KMS-11 (cell line): ENCODE measurements around the gene PARPBP.
"Not testable (repeated sequence)": the region's sequence is repeated elsewhere in the genome, so short reads cannot be mapped to it uniquely, and the experiment has no call there.

Source experiments
- H2AFZ ChIP-seq: fragments of 200-600 bp; sonication (generic); 2 replicates; pipeline ENCODE4 v1.6.1; 2016; ENCODE audit warnings: antibody characterized with exemption, mixed run types, low read depth
- H3K27ac ChIP-seq: fragments of 200-600 bp; sonication (generic); 2 replicates; pipeline ENCODE4 v1.6.1; 2016; ENCODE audit warnings: mild to moderate bottlenecking, mixed run types
- H3K27me3 ChIP-seq: fragments of 200-600 bp; sonication (generic); 2 replicates; pipeline ENCODE4 v1.6.1; 2017; ENCODE audit warnings: mild to moderate bottlenecking, low read depth, mixed run types, moderate library complexity; ENCODE audit not compliant: insufficient read depth
- H3K36me3 ChIP-seq: fragments of 200-600 bp; sonication (generic); 2 replicates; pipeline ENCODE4 v1.6.1; 2017; ENCODE audit warnings: mild to moderate bottlenecking, mixed run types; ENCODE audit not compliant: insufficient read depth
- H3K4me1 ChIP-seq: fragments of 200-600 bp; sonication (generic); 2 replicates; pipeline ENCODE4 v1.6.1; 2016; ENCODE audit warnings: mild to moderate bottlenecking, low read depth, mixed run types; ENCODE audit not compliant: poor library complexity, severe bottlenecking
- H3K4me2 ChIP-seq: fragments of 200-600 bp; sonication (generic); 2 replicates; pipeline ENCODE4 v1.7.0; 2016; ENCODE audit warnings: mild to moderate bottlenecking, mixed run types
- H3K4me3 ChIP-seq: fragments of 200-600 bp; sonication (generic); IDR thresholded peaks from 2 replicates; pipeline ENCODE4 v1.6.1; 2017; ENCODE audit warnings: low read depth, low read length, mixed read lengths; ENCODE audit not compliant: insufficient read depth
- H3K79me2 ChIP-seq: fragments of 200-600 bp; sonication (generic); 2 replicates; pipeline ENCODE4 v1.6.1; 2016; ENCODE audit warnings: low read depth, mixed run types; ENCODE audit not compliant: insufficient read depth
- H3K9ac ChIP-seq: fragments of 200-600 bp; sonication (generic); 2 replicates; pipeline ENCODE4 v1.6.1; 2016; ENCODE audit warnings: mild to moderate bottlenecking, mixed run types
- H4K20me1 ChIP-seq: fragments of 200-600 bp; sonication (generic); 2 replicates; pipeline ENCODE4 v1.6.1; 2016; ENCODE audit warnings: mild to moderate bottlenecking, mixed run types; ENCODE audit not compliant: insufficient read depth
- TF ChIP-seq, protein P1 (sequence below): fragments of 200-600 bp; sonication (generic); conservative IDR thresholded peaks from 2 replicates; pipeline ENCODE4 v1.6.1; 2017; ENCODE audit warnings: low read depth, mild to moderate bottlenecking, antibody characterized with exemption, low read length, moderate library complexity, mixed read lengths

PARPBP gene

DNA sequence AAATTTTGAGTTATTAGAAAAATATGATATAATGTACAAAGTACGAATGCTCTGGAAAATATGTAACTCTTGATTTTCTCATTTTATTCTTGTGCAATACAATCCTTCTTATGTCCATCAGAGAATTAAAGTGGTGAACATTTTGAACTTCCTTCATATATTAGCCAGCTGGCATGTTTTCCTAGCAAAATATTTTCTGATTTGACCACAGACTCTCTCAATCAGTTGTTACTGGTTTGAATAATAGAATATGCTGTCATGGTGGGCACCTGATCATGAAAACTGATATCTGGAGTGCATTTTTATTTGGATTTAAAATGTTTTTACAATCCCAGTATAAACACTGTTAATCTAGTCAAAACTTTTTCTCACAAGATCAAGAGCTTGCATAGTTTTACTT lies 24.2 kb downstream of the PARPBP start:
- H3K79me2 ChIP-seq = no peaks in the 10 kb centered on the region
- no peaks in the 10 kb centered on the region for H3K27me3 ChIP-seq
- H3K4me3 ChIP-seq = no peak overlapping the region
- H3K4me1 ChIP-seq = peaks cover 4% of the 10 kb centered on the region
- no peak overlapping the region for H2AFZ ChIP-seq
- no peaks in the 10 kb centered on the region for H3K36me3 ChIP-seq
- no peak overlapping the region for H3K4me2 ChIP-seq
- no peaks in the 10 kb centered on the region for H4K20me1 ChIP-seq
- H3K9ac ChIP-seq = no peak overlapping the region
- H3K27ac ChIP-seq = no peak overlapping the region
- TF ChIP-seq, protein P1, sequence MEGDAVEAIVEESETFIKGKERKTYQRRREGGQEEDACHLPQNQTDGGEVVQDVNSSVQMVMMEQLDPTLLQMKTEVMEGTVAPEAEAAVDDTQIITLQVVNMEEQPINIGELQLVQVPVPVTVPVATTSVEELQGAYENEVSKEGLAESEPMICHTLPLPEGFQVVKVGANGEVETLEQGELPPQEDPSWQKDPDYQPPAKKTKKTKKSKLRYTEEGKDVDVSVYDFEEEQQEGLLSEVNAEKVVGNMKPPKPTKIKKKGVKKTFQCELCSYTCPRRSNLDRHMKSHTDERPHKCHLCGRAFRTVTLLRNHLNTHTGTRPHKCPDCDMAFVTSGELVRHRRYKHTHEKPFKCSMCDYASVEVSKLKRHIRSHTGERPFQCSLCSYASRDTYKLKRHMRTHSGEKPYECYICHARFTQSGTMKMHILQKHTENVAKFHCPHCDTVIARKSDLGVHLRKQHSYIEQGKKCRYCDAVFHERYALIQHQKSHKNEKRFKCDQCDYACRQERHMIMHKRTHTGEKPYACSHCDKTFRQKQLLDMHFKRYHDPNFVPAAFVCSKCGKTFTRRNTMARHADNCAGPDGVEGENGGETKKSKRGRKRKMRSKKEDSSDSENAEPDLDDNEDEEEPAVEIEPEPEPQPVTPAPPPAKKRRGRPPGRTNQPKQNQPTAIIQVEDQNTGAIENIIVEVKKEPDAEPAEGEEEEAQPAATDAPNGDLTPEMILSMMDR = no peak

DNA sequence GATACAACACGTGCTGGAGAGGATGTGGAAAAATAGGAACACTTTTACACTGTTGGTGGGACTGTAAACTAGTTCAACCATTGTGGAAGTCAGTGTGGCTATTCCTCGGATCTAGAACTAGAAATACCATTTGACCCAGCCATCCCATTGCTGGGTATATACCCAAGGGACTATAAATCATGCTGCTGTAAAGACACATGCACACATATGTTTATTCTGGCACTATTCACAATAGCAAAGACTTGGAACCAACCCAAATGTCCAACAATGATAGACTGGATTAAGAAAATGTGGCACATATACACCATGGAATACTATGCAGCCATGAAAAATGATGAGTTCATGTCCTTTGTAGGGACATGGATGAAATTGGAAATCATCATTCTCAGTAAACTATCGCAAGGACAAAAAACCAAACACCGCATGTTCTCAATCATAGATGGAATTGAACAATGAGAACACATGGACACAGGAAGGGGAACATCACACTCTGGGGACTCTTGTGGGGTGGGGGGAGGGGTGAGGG lies 27.1 kb downstream of the PARPBP start:
- H3K9ac ChIP-seq, H4K20me1 ChIP-seq, H3K4me2 ChIP-seq, H2AFZ ChIP-seq, H3K27me3 ChIP-seq, H3K36me3 ChIP-seq, H3K79me2 ChIP-seq, H3K4me3 ChIP-seq, H3K27ac ChIP-seq, H3K4me1 ChIP-seq: not testable (repeated sequence)

DNA sequence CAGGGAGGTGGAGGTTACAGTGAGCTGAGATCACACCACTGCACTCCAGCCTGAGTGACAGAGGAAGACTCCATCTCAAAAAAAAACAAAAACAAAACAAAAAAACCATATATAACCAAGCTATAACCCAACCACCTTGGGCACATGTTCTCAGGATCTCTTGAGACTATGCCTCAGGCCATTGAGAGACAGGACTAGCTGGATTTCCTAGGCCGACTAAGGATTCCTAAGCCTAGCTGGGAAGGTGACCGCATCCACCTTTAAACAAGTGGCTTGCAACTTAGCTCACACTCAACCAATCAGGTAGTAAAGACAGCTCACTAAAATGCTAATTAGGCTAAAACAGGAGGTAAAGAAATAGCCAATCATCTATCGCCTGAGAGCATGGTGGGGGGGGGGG lies 35.2 kb downstream of the PARPBP start:
- not testable (repeated sequence) for H3K79me2 ChIP-seq, H3K4me3 ChIP-seq, H3K4me2 ChIP-seq, H3K27ac ChIP-seq, H3K27me3 ChIP-seq, H4K20me1 ChIP-seq, H3K36me3 ChIP-seq, H3K9ac ChIP-seq, H3K4me1 ChIP-seq, H2AFZ ChIP-seq

DNA sequence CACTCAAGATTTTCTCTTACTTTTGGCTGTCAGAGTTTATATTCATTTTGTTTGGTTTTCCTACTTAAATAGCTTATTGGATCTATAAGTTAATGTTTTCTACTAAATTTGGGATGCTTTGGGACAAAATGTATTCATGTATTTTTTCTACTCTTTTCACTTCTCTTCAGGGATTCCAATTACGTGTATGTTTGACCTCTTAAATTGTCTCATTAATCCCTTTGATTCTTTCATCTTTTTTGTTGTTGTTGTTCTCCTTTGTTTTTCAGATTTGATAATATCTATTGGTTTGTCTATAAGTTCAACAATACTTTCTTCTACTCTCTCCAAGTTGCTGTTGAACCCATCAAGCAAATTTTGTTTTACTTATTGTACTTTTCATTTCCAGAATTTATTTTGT lies 43.4 kb downstream of the PARPBP start:
- H4K20me1 ChIP-seq = no peaks in the 10 kb centered on the region
- no peak overlapping the region for H2AFZ ChIP-seq
- H3K9ac ChIP-seq = no peak overlapping the region
- TF ChIP-seq, protein P1 = no peak
- peaks cover 4% of the 10 kb centered on the region for H3K4me1 ChIP-seq
- H3K79me2 ChIP-seq = no peaks in the 10 kb centered on the region
- H3K27ac ChIP-seq = no peak overlapping the region
- no peaks in the 10 kb centered on the region for H3K27me3 ChIP-seq
- H3K36me3 ChIP-seq = no peaks in the 10 kb centered on the region
- no peak overlapping the region for H3K4me2 ChIP-seq
- no peak overlapping the region for H3K4me3 ChIP-seq

DNA sequence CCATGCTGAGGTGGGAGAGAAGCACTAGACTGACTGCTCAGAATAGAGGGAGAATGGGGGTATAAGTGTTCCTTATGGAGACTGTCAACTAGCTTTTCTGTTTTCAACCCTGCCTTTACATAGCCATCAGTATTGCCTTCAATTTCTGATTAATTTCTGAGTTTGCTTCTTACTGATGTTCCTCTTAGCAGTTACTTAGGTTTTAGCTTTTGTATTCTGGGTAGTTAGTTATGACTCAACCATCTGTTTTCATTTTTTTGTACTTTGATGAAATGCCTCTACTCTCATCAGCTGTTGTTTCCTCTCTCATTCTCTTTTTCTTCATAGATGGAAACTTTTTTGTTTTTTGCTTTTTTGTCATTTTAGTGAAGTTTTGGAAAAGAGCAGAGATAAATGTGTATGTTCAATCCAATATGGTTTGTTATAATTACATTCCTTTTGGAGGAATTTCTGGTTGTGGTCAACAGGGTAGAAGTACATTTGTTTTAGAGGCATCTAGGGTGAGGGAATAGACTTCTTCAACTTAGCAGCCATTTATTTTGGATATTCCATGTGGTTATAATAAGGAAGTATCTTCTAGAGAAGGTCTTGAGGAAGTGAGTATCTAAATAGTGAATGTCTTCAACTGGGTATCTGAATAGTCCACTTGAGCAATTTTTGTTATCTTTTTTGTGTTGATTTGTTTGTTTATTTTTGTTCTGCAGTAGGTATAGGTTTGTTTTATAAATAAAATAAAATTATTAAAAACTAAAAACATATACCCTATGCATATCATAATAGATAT lies 48.0 kb downstream of the PARPBP start:
- Histone ChIP-seq H3K36me3 (no peaks in the 10 kb centered on the region), H3K27me3 (no peaks in the 10 kb centered on the region), H4K20me1 (no peaks in the 10 kb centered on the region), H2AFZ (no peak overlapping the region), H3K4me1 (peaks cover 4% of the 10 kb centered on the region), H3K9ac (no peak overlapping the region), H3K4me3 (no peak overlapping the region), H3K4me2 (no peak overlapping the region), H3K27ac (no peak overlapping the region), H3K79me2 (no peaks in the 10 kb centered on the region)
- TF ChIP-seq, protein P1 = no peak
